Activated T-cell treated with anti-CD3 and anti-CD28 coated beads for 1 hour (primary cell): ENCODE results near the gene HIPK1.

Source experiments
- DNase-seq: peaks from one replicate; pipeline ENCODE4 v3.0.0-alpha.2; 2020; ENCODE audit warnings: low read depth

The HIPK1 gene

DNA sequence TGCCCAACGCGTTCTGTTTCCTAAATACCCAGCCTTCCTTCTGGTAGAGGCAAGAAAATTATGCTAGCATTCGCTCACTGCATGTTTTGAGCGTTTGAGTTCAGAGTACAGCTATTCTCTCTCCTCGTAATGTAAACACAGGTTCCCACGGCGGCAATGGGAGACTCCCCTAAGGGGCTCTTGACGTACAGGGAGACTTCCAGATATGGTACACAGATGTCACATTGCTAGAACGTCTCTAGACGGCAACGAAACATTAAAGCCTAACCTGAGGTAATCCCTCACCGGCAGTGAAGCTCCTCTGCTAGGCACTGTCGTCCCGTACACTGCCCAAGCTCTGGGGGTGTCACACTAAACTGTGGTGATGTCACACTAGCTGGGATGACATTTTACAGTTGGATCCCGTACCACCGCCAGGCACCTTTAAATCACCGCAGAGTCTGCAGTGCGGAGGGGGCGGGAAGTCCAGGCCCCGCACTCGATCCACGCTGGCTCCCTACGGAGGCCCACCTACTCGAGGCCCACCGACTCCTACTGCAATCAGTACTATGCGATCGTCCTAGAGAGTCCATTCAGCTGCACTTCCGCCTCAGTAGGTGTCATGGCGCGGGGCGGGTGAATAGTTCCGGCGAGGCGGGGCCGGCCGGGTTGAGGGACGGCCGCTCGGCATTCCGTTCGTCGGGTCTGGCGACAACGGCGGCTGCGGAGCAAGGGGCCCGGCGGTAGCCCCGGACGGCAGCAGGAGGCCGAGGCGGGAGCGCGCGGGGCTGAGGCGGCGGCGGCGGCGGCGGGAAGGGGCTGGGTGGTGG is at the start of gene HIPK1:
Gene HIPK1 (plus strand): TSS at position 384 of the 809 bp plus-strand sequence.
- peak; percentile 91 for DNase-seq

DNA sequence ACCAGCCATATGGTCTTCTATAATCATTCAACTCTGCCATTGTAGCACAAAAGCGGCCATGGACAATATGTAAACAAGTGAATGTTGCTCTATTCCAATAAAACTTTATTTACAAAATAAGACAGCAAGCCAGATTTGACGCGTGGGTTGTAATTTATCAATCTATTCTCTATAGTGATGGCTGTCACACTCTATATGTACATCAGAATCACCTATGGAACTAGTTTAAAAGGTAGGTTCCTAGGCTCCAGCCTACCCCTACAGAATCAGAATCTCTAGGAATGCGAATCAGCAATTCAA is 49.4 kb upstream of the HIPK1 start:
- no peak for DNase-seq

DNA sequence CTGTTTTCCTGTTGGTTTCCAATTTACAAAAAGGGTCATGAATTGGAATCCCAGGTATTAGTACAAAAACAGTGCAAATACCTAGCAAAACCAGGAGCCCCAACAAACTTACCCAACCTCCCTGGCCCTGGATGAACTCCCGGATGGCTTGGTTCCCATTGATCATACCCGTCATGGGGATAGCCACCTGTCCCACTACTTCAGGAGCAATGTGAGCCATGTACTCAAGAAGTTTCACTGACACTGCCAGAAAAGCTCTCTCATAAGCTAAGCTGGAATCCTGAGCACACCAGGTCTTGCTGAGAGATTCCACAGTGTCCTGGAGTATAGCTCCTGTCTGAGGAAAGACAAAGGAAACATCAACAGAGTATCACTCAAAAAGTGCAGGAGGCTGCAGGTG is 47.5 kb upstream of the HIPK1 start:
- no peak for DNase-seq

DNA sequence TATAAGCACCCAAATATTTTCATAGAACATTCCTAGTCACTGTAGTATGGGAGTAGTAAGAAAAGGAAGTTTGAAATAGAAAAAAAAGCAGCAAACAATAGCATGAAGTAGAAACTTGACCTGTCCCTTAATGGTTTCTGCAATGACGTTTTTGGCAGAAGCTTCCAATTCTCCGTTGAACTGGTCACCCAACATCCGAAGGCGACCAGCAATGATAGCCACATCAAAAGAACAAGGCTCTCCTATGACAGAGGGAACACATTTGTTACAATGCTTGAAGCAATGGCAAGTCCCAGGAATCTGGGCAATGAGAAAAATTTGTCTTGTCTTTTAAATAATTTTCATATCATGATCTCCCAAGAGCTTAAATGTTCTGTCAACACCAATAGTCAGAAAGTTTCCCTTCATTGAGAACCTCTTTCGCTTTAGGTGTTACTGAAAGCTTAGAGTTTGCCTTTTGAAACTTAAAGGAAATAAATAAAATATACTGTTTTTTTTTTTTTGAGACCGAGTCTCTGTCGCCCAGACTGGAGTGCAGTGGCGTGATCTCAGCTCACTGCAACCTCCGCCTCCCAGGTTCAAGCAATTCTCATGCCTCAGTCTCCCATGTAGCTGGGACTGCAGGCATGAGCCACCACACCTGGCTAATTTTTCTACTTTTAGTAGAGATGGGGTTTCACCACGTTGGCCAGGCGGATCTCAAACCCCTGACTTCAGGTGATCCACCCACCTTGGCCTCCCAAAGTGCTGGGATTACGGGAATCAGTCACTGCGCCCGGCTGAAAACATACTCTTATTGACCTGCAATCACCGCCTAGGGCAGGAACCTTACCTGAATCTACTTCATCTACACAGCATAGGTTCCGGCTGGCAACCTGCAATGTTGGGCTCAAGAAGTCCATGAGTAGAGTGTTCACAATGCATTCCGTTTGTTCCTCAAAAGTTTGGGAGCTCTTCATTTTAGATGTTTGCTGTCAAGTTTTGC is 42.4 kb upstream of the HIPK1 start:
- DNase-seq: no peak

DNA sequence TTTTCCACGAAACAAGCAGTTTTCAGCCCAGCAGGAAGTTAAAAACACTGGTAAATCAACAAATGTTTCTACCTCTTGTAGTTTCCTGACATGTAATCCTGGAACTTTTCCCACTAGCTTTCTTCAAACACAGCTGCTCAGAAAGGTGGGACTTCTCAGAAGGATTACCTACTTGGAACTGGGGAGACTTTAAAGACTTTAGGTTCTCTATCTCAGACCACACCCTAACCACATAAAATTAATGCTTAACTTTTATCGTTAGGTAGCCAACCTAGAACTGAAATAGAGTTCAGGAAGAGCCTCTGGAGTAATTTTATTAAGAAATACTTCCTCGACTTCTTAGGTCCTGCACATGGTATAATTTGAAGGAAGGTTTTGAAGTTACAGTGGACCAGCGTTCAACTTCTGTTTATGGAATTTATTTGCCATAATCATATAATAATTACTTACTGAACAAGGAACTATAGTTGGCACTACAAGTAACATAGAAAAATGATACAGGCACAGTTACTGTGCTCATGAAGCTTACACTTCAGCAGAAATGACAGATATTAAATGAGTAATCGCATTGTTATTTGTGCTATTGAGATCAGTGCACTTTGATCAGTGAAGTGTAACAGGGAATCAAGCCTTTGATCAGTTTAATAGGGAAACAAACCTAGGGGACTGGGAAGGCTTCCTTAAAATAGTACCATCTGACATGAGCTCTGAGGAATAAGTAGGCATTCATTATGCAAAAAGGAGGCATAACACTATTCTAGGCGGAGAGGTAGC is 41.5 kb upstream of the HIPK1 start, which contains the start of gene BCL2L15:
Gene BCL2L15 (minus strand): TSS at position 180 of the 774 bp plus-strand sequence. CDS start 206 bp downstream, outside the sequence.
- no peak for DNase-seq

DNA sequence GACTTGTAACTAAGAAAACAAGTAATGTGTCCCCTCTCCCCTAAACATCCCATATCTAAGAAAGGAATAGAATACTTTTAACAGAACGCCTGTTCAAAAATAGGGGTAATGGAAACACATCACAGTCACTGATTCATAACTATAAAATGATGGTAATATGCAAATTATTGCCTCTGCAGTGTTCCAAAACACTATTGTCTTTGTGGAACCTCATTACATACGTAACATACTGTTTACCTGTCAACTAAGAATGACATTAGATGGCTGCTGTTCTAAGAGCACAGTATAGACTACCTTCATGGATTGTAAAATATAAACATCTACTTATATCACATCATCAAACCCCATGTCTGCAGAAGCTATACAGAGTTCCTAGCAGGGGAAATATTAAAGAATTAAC is 38.3 kb upstream of the HIPK1 start:
- no peak for DNase-seq

DNA sequence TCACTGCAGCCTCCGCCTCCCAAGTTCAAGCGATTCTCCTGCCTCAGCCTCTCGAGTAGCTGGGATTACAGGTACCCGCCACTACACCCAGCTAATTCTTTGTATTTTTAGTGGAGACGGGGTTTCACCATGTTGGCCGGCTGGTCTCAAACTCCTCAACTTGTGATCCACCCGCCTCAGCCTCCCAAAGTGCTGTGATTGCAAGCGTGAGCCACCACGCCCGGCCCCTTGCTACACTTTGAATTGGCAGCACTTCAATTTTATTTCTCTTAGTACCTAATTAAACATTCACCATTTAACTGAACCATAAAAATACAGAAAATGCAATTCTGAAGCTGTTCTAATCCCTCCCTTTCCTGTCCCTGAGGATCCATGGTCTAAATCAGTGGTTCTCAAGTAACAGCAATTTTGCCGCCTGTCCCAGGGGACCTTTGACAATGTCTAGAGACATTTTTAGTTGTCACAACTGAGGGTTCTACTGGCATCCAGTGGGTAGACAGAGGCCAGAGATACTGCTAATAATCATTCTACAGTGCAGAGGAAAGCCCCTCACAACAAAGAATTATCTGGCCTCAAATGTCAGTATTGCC is 37.4 kb upstream of the HIPK1 start:
- DNase-seq: no peak

DNA sequence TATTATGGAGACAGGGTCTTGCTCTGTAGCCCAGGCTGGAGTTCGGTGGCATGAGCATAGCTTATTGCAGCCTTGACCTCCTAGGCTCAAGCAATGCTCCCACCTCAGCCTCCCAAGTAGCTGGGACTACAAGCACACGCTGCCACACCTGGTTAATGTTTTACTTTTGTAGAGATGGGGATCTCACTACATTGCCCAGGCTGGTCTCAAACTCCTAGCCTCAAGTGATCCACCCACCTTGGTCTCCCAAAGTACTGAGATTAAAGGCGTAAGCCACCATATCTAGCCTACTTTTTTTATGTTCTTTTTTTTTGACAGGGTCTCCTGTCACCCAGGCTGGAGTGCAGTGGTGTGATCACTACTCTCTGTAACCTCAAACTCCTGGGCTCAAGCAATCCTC is 35.9 kb upstream of the HIPK1 start:
- DNase-seq: no peak

DNA sequence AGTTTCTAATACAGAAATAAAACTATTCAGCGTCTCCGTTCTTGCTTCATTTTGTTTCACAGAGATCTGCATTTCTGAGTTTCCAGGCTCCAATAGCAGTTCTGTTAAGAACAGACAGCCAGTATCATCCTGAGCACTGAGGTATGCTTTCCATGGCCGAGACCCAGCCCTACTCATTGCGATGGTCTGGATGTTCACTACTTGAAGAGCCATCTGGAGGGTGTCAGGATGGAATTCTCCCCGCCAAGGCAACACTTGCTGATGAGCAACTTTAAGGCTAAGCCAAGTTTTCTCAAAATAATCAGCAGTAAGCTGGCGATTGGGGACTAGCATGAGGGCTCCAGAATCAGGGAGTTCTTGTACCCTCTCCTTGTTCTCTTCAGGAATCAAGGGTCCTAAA is 34.0 kb upstream of the HIPK1 start:
- no peak for DNase-seq

DNA sequence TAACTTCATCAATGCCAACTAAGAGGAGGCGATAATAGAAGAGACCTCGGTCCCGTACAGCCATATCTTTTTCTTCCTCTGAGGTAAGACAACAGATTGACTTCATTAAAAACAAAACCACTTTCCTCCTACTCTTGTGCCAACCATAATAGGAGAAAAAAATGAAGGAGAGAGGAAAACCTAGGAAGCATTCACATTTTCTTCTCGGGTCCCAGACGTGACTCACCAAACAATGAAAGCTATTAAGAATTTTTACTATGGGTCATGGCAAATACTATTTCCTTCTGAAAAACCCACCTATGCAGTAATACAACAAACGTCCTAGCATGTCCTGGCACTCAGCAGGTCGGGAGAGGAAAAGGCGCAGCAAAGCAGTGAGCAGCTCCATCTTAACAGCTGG is 33.2 kb upstream of the HIPK1 start:
- no peak for DNase-seq

DNA sequence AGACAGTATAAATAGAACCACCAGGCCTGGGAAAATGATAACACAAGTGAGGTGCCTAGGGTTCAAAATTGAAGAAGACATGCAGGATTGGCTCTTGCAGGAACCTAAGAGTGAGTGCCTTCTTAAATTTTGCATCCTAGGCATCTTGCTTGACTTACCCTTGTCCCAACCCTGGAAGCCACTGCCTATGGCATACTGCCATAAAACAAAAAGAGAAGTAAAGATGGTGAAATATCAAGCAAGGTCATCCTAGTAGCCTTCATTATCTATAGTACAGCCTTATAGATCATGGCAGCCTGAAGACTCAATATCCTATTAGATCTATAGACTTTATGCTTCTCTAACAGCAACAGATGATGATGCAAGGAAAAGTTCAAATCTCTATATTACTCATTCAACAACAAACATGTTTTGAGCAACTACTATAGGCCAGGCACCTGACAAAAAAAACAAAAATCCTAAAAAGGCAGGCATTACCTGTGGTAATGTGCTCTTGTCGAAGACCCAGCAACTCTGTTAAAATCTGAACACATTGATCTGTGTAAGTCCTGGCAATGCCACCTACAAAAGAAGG is 30.8 kb upstream of the HIPK1 start:
- DNase-seq: no peak

DNA sequence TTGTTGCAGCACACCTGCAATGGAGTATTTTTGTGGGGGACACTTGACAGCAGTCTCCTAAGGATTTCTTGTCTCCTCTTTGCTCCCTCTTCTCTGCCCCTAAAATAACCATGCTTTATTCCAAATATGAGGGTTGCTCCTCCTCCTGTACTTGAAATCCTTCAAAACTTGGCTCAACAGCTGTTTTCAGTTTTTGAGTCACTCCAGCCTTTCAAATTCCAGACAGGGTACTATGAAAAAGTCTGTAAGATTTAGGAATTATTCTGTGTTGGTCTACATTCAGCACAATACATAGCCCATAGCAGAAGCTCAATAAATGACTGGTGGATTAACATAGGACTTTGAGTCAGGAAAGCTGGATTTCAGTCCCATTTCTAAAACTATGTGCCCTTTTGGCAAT is 30.0 kb upstream of the HIPK1 start:
- no peak for DNase-seq

DNA sequence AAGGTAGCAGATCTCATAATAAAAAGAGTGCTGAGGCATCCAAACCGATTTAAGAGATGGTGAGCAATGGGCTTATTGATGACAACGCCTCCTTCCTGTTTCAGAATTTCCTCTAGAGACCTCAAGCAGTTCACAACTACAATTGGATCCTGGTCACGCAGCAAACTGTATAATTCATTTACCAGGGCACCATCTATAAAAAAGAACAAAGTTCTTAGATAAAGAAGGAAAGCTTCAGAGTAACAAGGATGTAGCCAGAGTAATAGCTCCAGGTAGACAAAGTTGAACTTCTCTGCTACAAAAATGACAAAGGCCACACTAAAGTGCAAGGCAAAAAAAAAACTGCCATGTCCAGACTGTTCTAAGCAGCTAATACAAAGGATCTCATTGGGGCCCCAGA is 27.9 kb upstream of the HIPK1 start:
- no peak for DNase-seq

DNA sequence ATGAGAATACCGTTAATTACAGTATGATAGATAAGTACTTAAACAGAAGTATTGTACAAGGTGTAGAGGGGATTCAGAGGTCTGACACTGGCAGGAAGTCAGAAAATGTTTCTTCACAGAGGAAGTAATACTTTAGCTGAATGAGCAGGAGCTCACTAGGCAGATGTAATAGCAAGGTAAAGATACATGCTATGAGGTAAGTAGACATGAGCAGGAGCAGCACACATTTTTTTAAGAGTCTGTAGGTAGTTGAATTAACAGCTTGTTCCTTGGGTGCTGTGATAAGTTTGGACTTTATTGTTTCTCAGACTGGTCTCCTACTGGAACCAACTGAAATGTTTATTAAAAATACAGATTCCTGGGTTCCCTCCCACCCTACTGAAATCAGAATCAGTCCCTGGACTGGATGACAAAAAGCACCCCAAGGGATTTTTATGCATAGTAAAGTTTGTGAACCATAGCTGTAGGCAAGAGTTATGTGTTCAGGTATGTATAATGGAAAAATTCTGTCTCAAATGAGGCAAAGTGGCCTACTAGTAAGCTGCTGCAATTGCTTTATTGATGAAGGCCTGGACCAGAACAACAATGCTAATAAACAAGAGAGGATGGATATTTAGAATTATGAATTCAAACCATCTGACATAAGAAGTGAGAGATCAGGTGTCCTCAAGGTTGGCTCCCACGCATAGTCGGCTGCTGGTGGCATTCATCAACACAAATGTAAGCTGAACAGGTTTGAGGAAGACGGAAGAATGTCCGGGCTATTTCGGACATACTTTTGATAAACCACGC is 25.4 kb upstream of the HIPK1 start:
- DNase-seq: peak; percentile 1

DNA sequence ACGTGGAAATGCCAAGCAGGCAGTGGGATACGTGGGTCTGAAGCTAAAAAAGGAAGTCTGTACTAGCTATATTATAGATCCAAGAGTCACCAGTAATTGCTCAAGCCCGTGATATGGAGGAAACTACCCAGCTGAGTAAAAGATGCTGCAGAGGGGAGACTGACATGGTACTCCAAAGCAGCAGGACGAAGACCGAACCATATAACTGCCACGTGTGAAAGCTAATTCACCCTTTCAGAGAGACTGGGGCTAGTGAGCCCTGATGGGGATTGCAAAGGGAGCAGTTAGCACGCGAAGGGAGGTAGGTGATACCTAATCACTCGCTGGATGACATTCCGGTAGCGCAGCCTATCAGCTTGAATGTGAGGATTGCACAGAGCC is 24.8 kb upstream of the HIPK1 start:
- DNase-seq: no peak

DNA sequence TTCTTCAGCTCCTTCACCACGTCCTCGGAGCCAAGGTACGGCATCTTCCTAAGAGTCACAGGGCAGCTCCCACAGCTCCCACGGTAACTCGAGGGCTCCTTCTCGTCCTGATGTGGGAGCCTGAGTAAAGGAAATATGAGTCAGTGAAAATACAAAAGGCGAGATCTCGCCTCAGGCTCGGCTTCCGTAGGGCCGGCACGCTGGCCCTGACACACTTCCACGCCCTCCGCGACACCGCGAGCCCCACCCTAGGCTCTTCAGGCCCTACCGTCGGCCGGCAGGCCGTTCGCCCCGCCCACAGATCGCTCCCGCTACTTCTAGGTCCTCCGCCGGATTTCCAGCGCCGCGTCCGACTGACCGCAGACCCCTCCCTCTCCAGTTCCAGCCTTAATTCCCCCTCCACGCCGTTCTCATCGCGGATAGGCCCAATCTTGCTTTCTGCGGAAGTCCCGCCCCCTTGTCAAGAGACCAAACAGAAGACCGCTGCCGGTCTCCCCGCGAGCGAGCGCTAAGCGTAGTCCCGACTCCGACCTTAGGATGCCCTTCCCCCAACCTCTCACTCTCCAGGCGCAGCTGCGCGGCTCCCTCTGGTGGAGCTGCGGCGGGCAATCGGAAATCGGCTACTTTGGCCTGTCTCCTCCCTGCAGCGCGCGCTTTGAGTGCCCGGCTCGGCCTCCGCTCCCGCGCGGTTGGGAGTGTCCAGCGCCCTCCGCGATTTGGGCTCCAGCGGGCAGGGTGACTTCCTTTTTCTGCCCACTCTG is 24.3 kb upstream of the HIPK1 start, which contains the start of the genes AP4B1 and DCLRE1B:
Gene AP4B1 (minus strand): TSS at position 126 of the 761 bp plus-strand sequence. CDS start 82 bp downstream, at position 44.
Gene DCLRE1B (plus strand): TSS at position 653 of the 761 bp plus-strand sequence. CDS start 261 bp downstream, outside the sequence.
- DNase-seq: peak; percentile 89

DNA sequence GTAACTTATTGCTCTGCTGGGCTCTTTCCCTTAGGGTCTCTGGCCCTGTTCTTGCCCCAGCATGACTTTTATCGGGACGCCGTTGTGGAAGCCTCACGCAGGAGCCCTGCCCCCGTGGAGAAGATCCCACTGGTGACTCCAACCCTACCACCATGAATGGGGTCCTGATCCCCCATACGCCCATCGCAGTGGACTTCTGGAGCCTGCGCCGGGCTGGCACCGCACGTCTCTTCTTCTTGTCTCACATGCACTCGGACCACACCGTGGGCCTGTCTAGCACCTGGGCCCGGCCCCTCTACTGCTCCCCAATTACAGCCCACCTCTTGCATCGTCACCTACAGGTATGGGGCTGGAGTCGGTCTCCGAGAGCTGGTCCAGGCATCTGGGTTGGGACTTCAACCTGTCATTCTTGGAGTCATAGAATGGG is 23.7 kb upstream of the HIPK1 start:
- no peak for DNase-seq

DNA sequence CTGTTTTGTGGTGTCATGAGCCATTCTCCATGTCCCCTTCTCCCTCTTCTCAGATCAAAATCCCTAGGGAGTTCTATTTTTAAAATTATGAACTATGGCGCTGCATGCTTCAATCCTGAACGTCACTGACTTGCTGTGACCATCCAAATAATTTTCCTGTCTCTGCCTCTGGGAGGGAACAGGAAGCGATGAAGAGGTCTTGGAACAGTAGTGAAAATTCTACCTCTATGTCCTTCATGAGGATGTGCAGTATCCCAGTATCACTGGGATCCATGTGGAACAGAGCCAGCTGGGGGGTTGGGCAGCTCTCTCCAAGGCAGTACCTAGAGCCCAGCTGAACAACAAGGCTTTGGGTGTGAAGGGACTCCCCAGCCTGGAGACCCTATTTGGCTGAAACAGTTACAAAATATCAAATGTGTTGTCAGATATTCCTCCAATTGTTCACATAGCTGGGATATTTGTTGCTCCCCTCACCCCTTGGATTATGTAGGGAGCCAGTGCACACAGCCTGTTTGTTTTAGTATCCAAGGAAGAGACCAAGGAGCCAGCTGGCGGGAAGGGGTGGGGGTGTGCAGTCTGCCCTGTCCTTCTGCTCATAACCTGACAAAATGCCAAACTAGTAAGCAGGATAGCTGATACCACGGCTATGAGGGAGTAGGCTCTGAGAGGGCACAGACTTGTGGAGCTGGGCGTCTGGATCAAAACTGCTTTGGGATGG is 16.4 kb upstream of the HIPK1 start:
- no peak for DNase-seq

DNA sequence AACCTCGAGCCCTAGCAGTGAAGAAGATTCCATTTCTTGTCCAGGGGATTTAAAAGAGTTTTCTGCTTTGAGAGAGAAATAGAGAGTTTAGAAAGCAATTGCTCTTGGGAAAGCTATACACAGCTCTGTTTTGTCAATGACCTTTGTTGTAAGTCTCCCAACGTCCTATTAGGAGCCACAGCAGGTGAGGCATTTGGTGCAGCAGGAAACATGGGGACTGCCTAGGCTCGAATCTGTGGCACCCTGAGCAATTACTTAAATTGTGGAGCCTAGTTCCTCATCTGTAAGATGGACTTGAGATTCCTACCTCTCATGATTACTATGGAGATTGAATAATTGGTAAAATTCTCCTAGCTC is 15.8 kb upstream of the HIPK1 start:
- no peak for DNase-seq
